Keratinocyte (primary cell): Measurements from ENCODE around the gene CLDN20.

Source experiments
- EZH2 ChIP-seq: IDR thresholded peaks from one replicate; pipeline ENCODE4 v1.6.1; 2012; ENCODE audit warnings: inconsistent platforms, mild to moderate bottlenecking, low read length, moderate library complexity
- TF ChIP-seq, protein P1 (sequence below), 3 experiments: IDR thresholded peaks in 1 of 3; conservative IDR thresholded peaks in 1 of 3; optimal IDR thresholded peaks in 1 of 3; 2 replicates in 2 of 3; 3 replicates in 1 of 3; pipeline versions ENCODE3 to v1.5.1; 2011; ENCODE audit warnings: low read length in 3 of 3, mild to moderate bottlenecking in 3 of 3, moderate library complexity in 2 of 3, control low read depth in 1 of 3, inconsistent platforms in 1 of 3; ENCODE audit not compliant: insufficient read depth in 2 of 3; ENCODE audit errors: extremely low read depth in 1 of 3

DNA sequence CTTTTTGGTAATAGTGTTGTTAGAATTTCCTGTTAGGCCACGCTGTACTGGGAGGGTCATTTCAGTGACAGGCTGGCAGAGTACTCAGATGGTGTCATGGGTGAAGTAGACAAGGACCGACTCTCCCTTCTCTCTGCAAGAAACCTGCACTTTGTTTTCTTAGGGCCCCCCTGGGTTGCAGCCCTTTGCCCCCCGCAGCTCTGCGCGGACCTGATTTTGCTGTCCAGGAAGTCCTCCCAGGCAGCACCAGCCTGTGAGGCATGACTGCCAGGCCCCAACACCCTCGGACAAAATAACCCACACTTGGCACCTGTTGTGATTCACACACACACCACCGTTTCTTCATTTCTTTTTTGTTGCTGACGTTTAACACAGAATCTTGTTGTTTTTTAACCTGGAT is 21.8 kb upstream of the CLDN20 start:
- TF ChIP-seq EZH2: no peak
- TF ChIP-seq, protein P1, sequence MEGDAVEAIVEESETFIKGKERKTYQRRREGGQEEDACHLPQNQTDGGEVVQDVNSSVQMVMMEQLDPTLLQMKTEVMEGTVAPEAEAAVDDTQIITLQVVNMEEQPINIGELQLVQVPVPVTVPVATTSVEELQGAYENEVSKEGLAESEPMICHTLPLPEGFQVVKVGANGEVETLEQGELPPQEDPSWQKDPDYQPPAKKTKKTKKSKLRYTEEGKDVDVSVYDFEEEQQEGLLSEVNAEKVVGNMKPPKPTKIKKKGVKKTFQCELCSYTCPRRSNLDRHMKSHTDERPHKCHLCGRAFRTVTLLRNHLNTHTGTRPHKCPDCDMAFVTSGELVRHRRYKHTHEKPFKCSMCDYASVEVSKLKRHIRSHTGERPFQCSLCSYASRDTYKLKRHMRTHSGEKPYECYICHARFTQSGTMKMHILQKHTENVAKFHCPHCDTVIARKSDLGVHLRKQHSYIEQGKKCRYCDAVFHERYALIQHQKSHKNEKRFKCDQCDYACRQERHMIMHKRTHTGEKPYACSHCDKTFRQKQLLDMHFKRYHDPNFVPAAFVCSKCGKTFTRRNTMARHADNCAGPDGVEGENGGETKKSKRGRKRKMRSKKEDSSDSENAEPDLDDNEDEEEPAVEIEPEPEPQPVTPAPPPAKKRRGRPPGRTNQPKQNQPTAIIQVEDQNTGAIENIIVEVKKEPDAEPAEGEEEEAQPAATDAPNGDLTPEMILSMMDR (optimal IDR thresholded peaks at IDR 0.05 in 1 of 3, IDR thresholded peaks at IDR 0.05 in 1 of 3, conservative IDR thresholded peaks at IDR 0.05 in 1 of 3; ENCODE audit: extremely low read depth in 1 of 3, insufficient read depth in 2 of 3, low read length in 3 of 3): no peak
